H9 (cell line): ENCODE data around the gene DPYD. TPM values are rescaled to one million over a fixed set of nuclear protein-coding genes. Genes with fewer than 3 reads are reported as not detected.

Source experiments
- DNase-seq: peaks from one replicate; pipeline ENCODE4 v3.0.0-alpha.2; 2017
- H2AFZ ChIP-seq: one replicate; pipeline ENCODE4 v1.6.1; 2013; ENCODE audit warnings: mild to moderate bottlenecking, low read length, control low read depth, moderate library complexity
- H2AK5ac ChIP-seq: 2 replicates; pipeline ENCODE4 v1.6.1; 2013; ENCODE audit warnings: low read length, control low read depth, mixed read lengths; ENCODE audit not compliant: insufficient read length
- H2BK120ac ChIP-seq: one replicate; pipeline ENCODE4 v1.6.1; 2013; ENCODE audit warnings: low read depth, mild to moderate bottlenecking, low read length, control low read depth, inconsistent platforms; ENCODE audit not compliant: poor library complexity, severe bottlenecking
- H2BK12ac ChIP-seq: 2 replicates; pipeline ENCODE4 v1.6.1; 2013; ENCODE audit warnings: low read length, control low read depth, mixed read lengths, low read depth; ENCODE audit not compliant: insufficient read length
- H2BK15ac ChIP-seq: 2 replicates; pipeline ENCODE4 v1.6.1; 2013; ENCODE audit warnings: low read depth, low read length, control low read depth
- H2BK20ac ChIP-seq: one replicate; pipeline ENCODE4 v1.6.1; 2013; ENCODE audit warnings: low read depth, mild to moderate bottlenecking, low read length, control low read depth, inconsistent platforms; ENCODE audit not compliant: poor library complexity, severe bottlenecking
- H2BK5ac ChIP-seq: 2 replicates; pipeline ENCODE4 v1.6.1; 2013; ENCODE audit warnings: low read length, control low read depth, mixed read lengths; ENCODE audit not compliant: insufficient read length
- H3K14ac ChIP-seq: 2 replicates; pipeline ENCODE4 v1.6.1; 2013; ENCODE audit warnings: low read length, control low read depth; ENCODE audit not compliant: insufficient read depth
- H3K18ac ChIP-seq: 2 replicates; pipeline ENCODE4 v1.6.1; 2013; ENCODE audit warnings: low read depth, mild to moderate bottlenecking, mixed read lengths, low read length, control low read depth; ENCODE audit not compliant: insufficient read length
- H3K23ac ChIP-seq: 2 replicates; pipeline ENCODE4 v1.6.1; 2013; ENCODE audit warnings: low read length, control low read depth, mixed read lengths, low read depth; ENCODE audit not compliant: insufficient read length
- H3K23me2 ChIP-seq: 2 replicates; pipeline ENCODE4 v1.6.1; 2013; ENCODE audit warnings: low read depth, mild to moderate bottlenecking, mixed read lengths, low read length, control low read depth; ENCODE audit not compliant: insufficient read length, poor library complexity, severe bottlenecking
- H3K27ac ChIP-seq: 2 replicates; pipeline ENCODE4 v1.5.1; 2013; ENCODE audit warnings: low read length, control low read depth, mixed read lengths, low read depth; ENCODE audit not compliant: insufficient read length
- H3K27me3 ChIP-seq: 2 replicates; pipeline ENCODE4 v1.6.1; 2013; ENCODE audit warnings: low read length, control low read depth, inconsistent platforms; ENCODE audit not compliant: insufficient read depth
- H3K4ac ChIP-seq: 2 replicates; pipeline ENCODE4 v1.6.1; 2013; ENCODE audit warnings: low read depth, mild to moderate bottlenecking, control low read depth, inconsistent platforms, low read length, moderate library complexity
- H3K4me1 ChIP-seq: 2 replicates; pipeline ENCODE4 v1.6.1; 2013; ENCODE audit warnings: low read length, control low read depth, inconsistent platforms; ENCODE audit not compliant: insufficient read depth
- H3K4me2 ChIP-seq: 2 replicates; pipeline ENCODE4 v1.6.1; 2013; ENCODE audit warnings: low read length, control low read depth, mixed read lengths; ENCODE audit not compliant: insufficient read length, insufficient read depth
- H3K56ac ChIP-seq: 2 replicates; pipeline ENCODE4 v1.6.1; 2013; ENCODE audit warnings: low read depth, mild to moderate bottlenecking, mixed read lengths, low read length, control low read depth; ENCODE audit not compliant: insufficient read length
- H3K79me1 ChIP-seq: 2 replicates; pipeline ENCODE4 v1.6.1; 2013; ENCODE audit warnings: low read depth, mild to moderate bottlenecking, moderate library complexity, low read length, control low read depth, inconsistent platforms; ENCODE audit not compliant: insufficient read depth, poor library complexity, severe bottlenecking
- H3K79me2 ChIP-seq: 2 replicates; pipeline ENCODE4 v1.6.1; 2013; ENCODE audit warnings: low read length, control low read depth, inconsistent platforms; ENCODE audit not compliant: insufficient read depth
- H3K9ac ChIP-seq: 2 replicates; pipeline ENCODE4 v1.6.1; 2013; ENCODE audit warnings: low read length, control low read depth, mixed read lengths; ENCODE audit not compliant: insufficient read length; ENCODE audit errors: extremely low read depth
- H3K9me3 ChIP-seq: one replicate; pipeline ENCODE4 v1.6.1; 2013; ENCODE audit warnings: low read depth, low read length, inconsistent platforms; ENCODE audit not compliant: control insufficient read depth
- H3T11ph ChIP-seq: one replicate; pipeline ENCODE4 v1.6.1; 2013; ENCODE audit warnings: mild to moderate bottlenecking, low read length, control low read depth, inconsistent platforms
- H4K20me1 ChIP-seq: one replicate; pipeline ENCODE4 v1.6.1; 2013; ENCODE audit not compliant: control insufficient read depth, insufficient read length, insufficient read depth
- H4K5ac ChIP-seq: 2 replicates; pipeline ENCODE4 v1.6.1; 2013; ENCODE audit warnings: low read depth, mild to moderate bottlenecking, mixed read lengths, low read length, control low read depth; ENCODE audit not compliant: insufficient read length
- H4K8ac ChIP-seq: replicated peaks from 2 replicates; pipeline ENCODE4 v1.6.1; 2013; ENCODE audit warnings: low read length, control low read depth, mixed read lengths, low read depth; ENCODE audit not compliant: insufficient read length
- H4K91ac ChIP-seq: 2 replicates; pipeline ENCODE4 v1.6.1; 2013; ENCODE audit warnings: low read depth, mild to moderate bottlenecking, moderate library complexity, mixed read lengths, low read length, control low read depth; ENCODE audit not compliant: insufficient read length
- H3K27ac Mint-ChIP-seq, 3 experiments: 2 replicates in 2 of 3; 3 replicates in 1 of 3; pipeline ENCODE4 v1.8.0; 2020 to 2021; ENCODE audit warnings: mixed read lengths in 3 of 3, mild to moderate bottlenecking in 1 of 3, moderate library complexity in 1 of 3
- H3K27me3 Mint-ChIP-seq: 2 replicates; pipeline ENCODE4 v1.8.0; 2021; ENCODE audit warnings: low read depth, mild to moderate bottlenecking, moderate library complexity, mixed read lengths
- H3K36me3 Mint-ChIP-seq, 3 experiments: 2 replicates in 2 of 3; 3 replicates in 1 of 3; pipeline ENCODE4 v1.8.0; 2020 to 2021; ENCODE audit warnings: low read depth in 3 of 3, mixed read lengths in 3 of 3; ENCODE audit not compliant: insufficient read depth in 1 of 3
- H3K4me1 Mint-ChIP-seq, 2 experiments: 2 replicates each; pipeline ENCODE4 v1.8.0; 2020; ENCODE audit warnings: mixed read lengths in 2 of 2
- H3K4me3 Mint-ChIP-seq, 2 experiments: 2 replicates in 1 of 2; 3 replicates in 1 of 2; pipeline ENCODE4 v1.8.0; 2020 to 2021; ENCODE audit warnings: mild to moderate bottlenecking in 2 of 2, mixed read lengths in 2 of 2, moderate library complexity in 1 of 2
- H3K9me3 Mint-ChIP-seq, 2 experiments: 2 replicates in 1 of 2; 3 replicates in 1 of 2; pipeline ENCODE4 v1.8.0; 2020; ENCODE audit warnings: mild to moderate bottlenecking in 2 of 2, mixed read lengths in 2 of 2, moderate library complexity in 1 of 2
- WGBS: extraction: QIAGEN DNeasy Blood & Tissue Kit; methylation state at CpG from one replicate; pipeline ENCODE4 v1.1.7; 2013; ENCODE audit warnings: missing lambda C conversion rate, low lambda C conversion rate, mixed read lengths; ENCODE audit not compliant: insufficient read length; ENCODE audit errors: extremely low coverage; 5-methylcytosine and 5-hydroxymethylcytosine counted together
- total RNA-seq: library from RNA; stranded (reverse); gene quantifications from 2 replicates; pipeline ENCODE4 v1.2.1, GENCODE V29; 2021
- TF ChIP-seq, protein P1 (sequence below): fragments of 200-600 bp; sonication (generic); conservative IDR thresholded peaks from 3 replicates; pipeline ENCODE4 v1.8.0; 2021; ENCODE audit warnings: antibody characterized with exemption, mild to moderate bottlenecking

Gene DPYD
- total RNA-seq, 1 experiment from 2014 or later = 0.37 TPM

DNA sequence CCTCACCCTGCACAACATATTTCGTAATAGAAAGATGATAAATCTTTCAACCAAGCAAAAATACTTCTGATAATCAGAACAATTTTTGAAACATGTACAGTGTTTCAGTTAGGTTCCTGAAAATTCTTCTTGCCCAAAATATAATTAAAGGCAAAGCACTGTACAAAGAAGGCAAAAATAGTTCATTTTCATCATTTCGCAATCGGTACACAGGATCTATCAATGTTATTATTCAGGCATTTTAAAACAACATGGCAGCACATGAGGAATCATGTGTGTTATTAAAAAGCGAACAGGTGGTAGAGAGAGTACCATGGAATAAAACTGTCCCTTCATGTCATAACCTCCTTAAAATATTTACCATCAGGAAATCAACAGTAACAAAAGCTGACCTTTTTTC, 356.9 kb downstream of the DPYD start:
- H3K27me3 Mint-ChIP-seq = no peaks in the 10 kb centered on the region
- H3K4me3 Mint-ChIP-seq = no peak overlapping the region
- Histone ChIP-seq H3K23ac (no peak overlapping the region), H3K4ac (no peak overlapping the region), H3K4me2 (no peak overlapping the region), H4K8ac (no peak overlapping the region), H3K56ac (no peak overlapping the region), H3K23me2 (no peaks in the 10 kb centered on the region), H4K5ac (no peak overlapping the region), H3K27me3 (no peaks in the 10 kb centered on the region), H2AK5ac (no peak overlapping the region), H3T11ph (no peak overlapping the region), H2AFZ (no peak overlapping the region), H3K27ac (no peak overlapping the region), H3K9me3 (no peaks in the 10 kb centered on the region), H3K79me1 (no peaks in the 10 kb centered on the region), H3K4me1 (no peaks in the 10 kb centered on the region), H3K9ac (no peak overlapping the region), H2BK120ac (no peak overlapping the region), H3K79me2 (no peaks in the 10 kb centered on the region), H2BK15ac (no peak overlapping the region), H4K91ac (no peak overlapping the region), H3K14ac (no peak overlapping the region), H2BK5ac (no peak overlapping the region), H3K18ac (no peak overlapping the region), H4K20me1 (no peaks in the 10 kb centered on the region), H2BK20ac (no peak overlapping the region), H2BK12ac (no peak overlapping the region)
- TF ChIP-seq, protein P1, sequence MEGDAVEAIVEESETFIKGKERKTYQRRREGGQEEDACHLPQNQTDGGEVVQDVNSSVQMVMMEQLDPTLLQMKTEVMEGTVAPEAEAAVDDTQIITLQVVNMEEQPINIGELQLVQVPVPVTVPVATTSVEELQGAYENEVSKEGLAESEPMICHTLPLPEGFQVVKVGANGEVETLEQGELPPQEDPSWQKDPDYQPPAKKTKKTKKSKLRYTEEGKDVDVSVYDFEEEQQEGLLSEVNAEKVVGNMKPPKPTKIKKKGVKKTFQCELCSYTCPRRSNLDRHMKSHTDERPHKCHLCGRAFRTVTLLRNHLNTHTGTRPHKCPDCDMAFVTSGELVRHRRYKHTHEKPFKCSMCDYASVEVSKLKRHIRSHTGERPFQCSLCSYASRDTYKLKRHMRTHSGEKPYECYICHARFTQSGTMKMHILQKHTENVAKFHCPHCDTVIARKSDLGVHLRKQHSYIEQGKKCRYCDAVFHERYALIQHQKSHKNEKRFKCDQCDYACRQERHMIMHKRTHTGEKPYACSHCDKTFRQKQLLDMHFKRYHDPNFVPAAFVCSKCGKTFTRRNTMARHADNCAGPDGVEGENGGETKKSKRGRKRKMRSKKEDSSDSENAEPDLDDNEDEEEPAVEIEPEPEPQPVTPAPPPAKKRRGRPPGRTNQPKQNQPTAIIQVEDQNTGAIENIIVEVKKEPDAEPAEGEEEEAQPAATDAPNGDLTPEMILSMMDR = no peak
- no peaks in the 10 kb centered on the region for H3K9me3 Mint-ChIP-seq
- H3K27ac Mint-ChIP-seq = no peak overlapping the region
- H3K36me3 Mint-ChIP-seq = no peaks in the 10 kb centered on the region
- no peak for DNase-seq
- H3K4me1 Mint-ChIP-seq = peaks cover 10 to 12% of the 10 kb centered on the region in 2 experiments
- no CpG with 5 or more reads among the region's 4 CpGs for WGBS
